Embryonic facial prominence (tissue), 1 donor: ENCODE results near the gene TGFBR3L.

ENCODE experiments used
- DNase-seq: peaks from one replicate; pipeline ENCODE4 v3.0.0-alpha.2; 2016; ENCODE audit errors: extremely low spot score

The TGFBR3L gene

GRCh38 chr19:7904074-7905020 lies 10.3 kb upstream of the TGFBR3L start:
- DNase-seq = no peak

GRCh38 chr19:7905268-7905667 lies 9.4 kb upstream of the TGFBR3L start:
- DNase-seq = no peak

GRCh38 chr19:7905859-7906258 lies 8.8 kb upstream of the TGFBR3L start:
- DNase-seq = no peak

GRCh38 chr19:7907122-7907521 lies 7.5 kb upstream of the TGFBR3L start:
- DNase-seq = no peak

GRCh38 chr19:7907544-7907943 lies 7.1 kb upstream of the TGFBR3L start:
- no peak for DNase-seq

GRCh38 chr19:7908078-7908699 lies 6.4 kb upstream of the TGFBR3L start:
- DNase-seq = no peak

- no peak for DNase-seq
Measured at GRCh38 chr19:7908742-7909461, 5.7 kb upstream of the TGFBR3L start.

- DNase-seq = no peak
Measured at GRCh38 chr19:7909471-7910067, 5.1 kb upstream of the TGFBR3L start.

GRCh38 chr19:7910321-7911161 lies 4.1 kb upstream of the TGFBR3L start:
- DNase-seq = no peak

GRCh38 chr19:7911508-7912143 lies 3.0 kb upstream of the TGFBR3L start:
- DNase-seq = no peak

- no peak for DNase-seq
Measured at GRCh38 chr19:7912144-7912696, 2.4 kb upstream of the TGFBR3L start.

- no peak for DNase-seq
Measured at GRCh38 chr19:7912697-7913564, 1.7 kb upstream of the TGFBR3L start.

- DNase-seq = no peak
Measured at GRCh38 chr19:7913652-7914051, 978 bp upstream of the TGFBR3L start.

- no peak for DNase-seq
Measured at GRCh38 chr19:7914099-7914498, 531 bp upstream of the TGFBR3L start.

GRCh38 chr19:7915250-7916102 lies 846 bp downstream of the TGFBR3L start:
- DNase-seq = no peak

GRCh38 chr19:7916103-7916954 lies 1.7 kb downstream of the TGFBR3L start:
- no peak for DNase-seq

GRCh38 chr19:7916955-7917266 lies 2.3 kb downstream of the TGFBR3L start:
- no peak for DNase-seq
